ENCODE results near the gene NEAT1.

DNA sequence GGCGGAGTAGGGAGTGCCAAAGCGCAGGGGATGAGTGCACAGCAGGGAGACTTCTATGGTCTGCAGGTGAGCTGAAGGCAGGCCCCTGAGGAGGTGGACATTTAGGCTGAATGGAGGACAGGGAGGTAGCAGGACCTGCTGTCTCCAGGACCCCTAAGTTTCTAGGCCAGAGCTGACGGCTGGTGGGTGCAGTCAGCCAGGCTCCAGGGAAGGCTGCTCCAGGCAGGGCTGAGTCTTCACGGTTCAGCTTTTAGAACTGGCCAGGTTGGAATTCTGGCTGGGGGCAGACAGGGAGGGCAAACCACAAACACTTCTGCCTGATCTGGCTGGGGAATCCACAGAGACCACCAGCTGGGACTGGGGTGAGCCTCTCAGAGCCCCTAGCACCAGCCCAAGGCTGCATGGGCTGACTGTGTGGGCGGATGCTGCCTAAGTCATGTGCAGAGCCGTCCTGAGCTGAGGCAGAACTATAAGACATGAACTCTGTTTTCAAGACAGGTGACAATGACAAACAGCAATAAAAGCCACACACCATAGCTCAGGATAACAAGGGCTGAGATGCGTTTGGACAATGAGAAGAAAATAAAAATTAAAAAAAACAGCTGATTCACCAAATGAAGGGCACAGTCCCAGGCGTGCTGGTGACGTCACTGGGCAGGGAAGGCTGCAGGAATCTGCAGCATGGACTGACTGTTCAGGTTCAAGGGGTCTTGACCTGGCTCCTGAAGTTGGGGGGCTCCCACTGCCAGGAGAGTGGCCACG lies 65.9 kb downstream of the NEAT1 start:
- TF ChIP-seq POLR2A (IDR thresholded peaks at IDR 0.05; ENCODE audit: extremely low read depth, insufficient read length) = no peak
- TF ChIP-seq, protein P1, sequence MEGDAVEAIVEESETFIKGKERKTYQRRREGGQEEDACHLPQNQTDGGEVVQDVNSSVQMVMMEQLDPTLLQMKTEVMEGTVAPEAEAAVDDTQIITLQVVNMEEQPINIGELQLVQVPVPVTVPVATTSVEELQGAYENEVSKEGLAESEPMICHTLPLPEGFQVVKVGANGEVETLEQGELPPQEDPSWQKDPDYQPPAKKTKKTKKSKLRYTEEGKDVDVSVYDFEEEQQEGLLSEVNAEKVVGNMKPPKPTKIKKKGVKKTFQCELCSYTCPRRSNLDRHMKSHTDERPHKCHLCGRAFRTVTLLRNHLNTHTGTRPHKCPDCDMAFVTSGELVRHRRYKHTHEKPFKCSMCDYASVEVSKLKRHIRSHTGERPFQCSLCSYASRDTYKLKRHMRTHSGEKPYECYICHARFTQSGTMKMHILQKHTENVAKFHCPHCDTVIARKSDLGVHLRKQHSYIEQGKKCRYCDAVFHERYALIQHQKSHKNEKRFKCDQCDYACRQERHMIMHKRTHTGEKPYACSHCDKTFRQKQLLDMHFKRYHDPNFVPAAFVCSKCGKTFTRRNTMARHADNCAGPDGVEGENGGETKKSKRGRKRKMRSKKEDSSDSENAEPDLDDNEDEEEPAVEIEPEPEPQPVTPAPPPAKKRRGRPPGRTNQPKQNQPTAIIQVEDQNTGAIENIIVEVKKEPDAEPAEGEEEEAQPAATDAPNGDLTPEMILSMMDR (IDR thresholded peaks at IDR 0.05; ENCODE audit: low read depth, low read length) = no peak

Measured in NB4 (cell line).